SK-N-SH (cell line): ENCODE measurements around the gene MAPRE3. TPM values are rescaled to one million over a fixed set of nuclear protein-coding genes. Genes with fewer than 3 reads are reported as not detected.

ENCODE experiments used
- CTCF ChIA-PET: fragments of 300-600, 350-600 bp; formaldehyde crosslinking; extraction: SDS; loops from one replicate; lab custom pipeline; 2021; lab: Yijun Ruan, JAX
- POLR2A ChIA-PET: fragments of 350-600 bp; sonication (Branson Sonifier 250); formaldehyde crosslinking; extraction: SDS; loops from one replicate; lab custom pipeline; 2020; ENCODE audit warnings: antibody characterized with exemption, inconsistent platforms; lab: Yijun Ruan, JAX
- DNase-seq: peaks from one replicate; pipeline ENCODE4 v3.0.0; 2012
- H2AFZ ChIP-seq: fragments of 200-600 bp; sonication (generic); 2 replicates; pipeline ENCODE4 v1.8.1; 2016; ENCODE audit warnings: antibody characterized with exemption, mild to moderate bottlenecking, low read depth
- H3F3A ChIP-seq: fragments of 200-600 bp; sonication (generic); replicated peaks from 2 replicates; pipeline ENCODE3; 2016; ENCODE audit warnings: antibody characterized with exemption, mild to moderate bottlenecking; ENCODE audit not compliant: insufficient read depth
- H3K27ac ChIP-seq, 2 experiments: fragments of 200-500 bp in 1 of 2; fragments of 200-600 bp in 1 of 2; sonication (Bioruptor generic) in 1 of 2; sonication (generic), shearing (Covaris generic) in 1 of 2; 2 replicates each; pipeline versions ENCODE4 v1.5.1 to v1.6.1; 2014 to 2016; ENCODE audit warnings: low read depth in 2 of 2, inconsistent platforms in 1 of 2, low read length in 1 of 2, mild to moderate bottlenecking in 1 of 2, mixed read lengths in 1 of 2
- H3K27me3 ChIP-seq: fragments of 200-600 bp; sonication (generic), shearing (Covaris generic); 2 replicates; pipeline ENCODE4 v1.6.1; 2016; ENCODE audit warnings: mixed run types; ENCODE audit not compliant: insufficient read depth
- H3K36me3 ChIP-seq, 2 experiments: fragments of 200-500 bp in 1 of 2; fragments of 200-600 bp in 1 of 2; sonication (Bioruptor generic) in 1 of 2; sonication (generic) in 1 of 2; replicated peaks in 1 of 2; 2 replicates each; pipeline versions ENCODE3 to v1.5.1; 2014 to 2016; ENCODE audit warnings: low read length in 1 of 2, mild to moderate bottlenecking in 1 of 2; ENCODE audit not compliant: insufficient read depth in 2 of 2, control insufficient read depth in 1 of 2
- H3K4me1 ChIP-seq, 2 experiments: fragments of 200-500 bp in 1 of 2; fragments of 200-600 bp in 1 of 2; sonication (Bioruptor generic) in 1 of 2; sonication (generic), shearing (Covaris generic) in 1 of 2; 2 replicates each; pipeline versions ENCODE4 v1.5.1 to v1.6.1; 2014 to 2016; ENCODE audit warnings: low read depth in 1 of 2, low read length in 1 of 2, mixed run types in 1 of 2; ENCODE audit not compliant: insufficient read depth in 2 of 2, control insufficient read depth in 1 of 2
- H3K4me2 ChIP-seq: fragments of 200-600 bp; sonication (generic), shearing (Covaris generic); 2 replicates; pipeline ENCODE4 v1.6.1; 2017; ENCODE audit warnings: mixed run types
- H3K4me3 ChIP-seq, 2 experiments: fragments of 200-500 bp in 1 of 2; fragments of 200-600 bp in 1 of 2; sonication (Bioruptor generic) in 1 of 2; sonication (generic), shearing (Covaris generic) in 1 of 2; 2 replicates each; pipeline versions ENCODE4 v1.5.1 to v1.8.1; 2014 to 2016; ENCODE audit warnings: low read depth in 2 of 2, inconsistent platforms in 1 of 2, low read length in 1 of 2, mild to moderate bottlenecking in 1 of 2, mixed read lengths in 1 of 2, moderate library complexity in 1 of 2
- H3K79me2 ChIP-seq: fragments of 200-600 bp; sonication (generic); 2 replicates; pipeline ENCODE4 v1.8.1; 2017; ENCODE audit warnings: mild to moderate bottlenecking; ENCODE audit not compliant: insufficient read depth
- H3K9ac ChIP-seq: fragments of 200-600 bp; sonication (generic); 2 replicates; pipeline ENCODE4 v1.6.1; 2017; ENCODE audit warnings: mixed run types
- H3K9me2 ChIP-seq: fragments of 200-600 bp; sonication (generic); 2 replicates; pipeline ENCODE4 v1.6.1; 2017; ENCODE audit warnings: mixed run types
- H3K9me3 ChIP-seq: fragments of 200-600 bp; sonication (generic); 2 replicates; pipeline ENCODE4 v1.6.1; 2017; ENCODE audit warnings: mixed run types, mild to moderate bottlenecking, moderate library complexity
- H4K20me1 ChIP-seq: fragments of 200-600 bp; sonication (generic); 2 replicates; pipeline ENCODE4 v1.6.1; 2017; ENCODE audit warnings: mild to moderate bottlenecking, mixed run types; ENCODE audit not compliant: insufficient read depth
- ELF1 ChIP-seq: IDR thresholded peaks from 2 replicates; pipeline ENCODE4 v1.4.0; 2012
- FOXJ3 ChIP-seq: sonication (generic); formaldehyde crosslinking; IDR thresholded peaks from 2 replicates; pipeline ENCODE4 v1.5.1; 2020; ENCODE audit warnings: mild to moderate bottlenecking, missing genetic modification reagents
- FOXM1 ChIP-seq: IDR thresholded peaks from 2 replicates; pipeline ENCODE4 v1.4.0; 2012; ENCODE audit warnings: low read depth, mild to moderate bottlenecking
- IRF3 ChIP-seq: fragments of 150-350 bp; IDR thresholded peaks from 2 replicates; pipeline ENCODE4 v1.6.1; 2016; ENCODE audit warnings: mild to moderate bottlenecking, low read depth, low read length
- JUND ChIP-seq: IDR thresholded peaks from 2 replicates; pipeline ENCODE4 v1.4.0; 2012
- MAX ChIP-seq: IDR thresholded peaks from 2 replicates; pipeline ENCODE4 v1.4.0; 2012; ENCODE audit warnings: low read depth
- NFIC ChIP-seq: IDR thresholded peaks from 2 replicates; pipeline ENCODE4 v1.4.0; 2012; ENCODE audit warnings: borderline replicate concordance
- RAD21 ChIP-seq: IDR thresholded peaks from 2 replicates; pipeline ENCODE4 v1.6.1; 2012; ENCODE audit warnings: mild to moderate bottlenecking, low read length
- SIN3A ChIP-seq: IDR thresholded peaks from 2 replicates; pipeline ENCODE4 v1.6.1; 2012; ENCODE audit warnings: low read depth, mild to moderate bottlenecking, low read length, moderate library complexity, borderline replicate concordance
- SMC3 ChIP-seq: IDR thresholded peaks from 2 replicates; pipeline ENCODE4 v1.6.1; 2012; ENCODE audit warnings: low read depth, low read length, improper control_type of control experiment
- TAF1 ChIP-seq: IDR thresholded peaks from 2 replicates; pipeline ENCODE4 v1.6.1; 2012; ENCODE audit warnings: low read depth, mild to moderate bottlenecking, low read length, moderate library complexity, borderline replicate concordance
- USF1 ChIP-seq: IDR thresholded peaks from 2 replicates; pipeline ENCODE4 v1.4.0; 2012; ENCODE audit warnings: low read depth, borderline replicate concordance
- USF2 ChIP-seq: fragments of 150-350 bp; IDR thresholded peaks from 2 replicates; pipeline ENCODE4 v1.6.1; 2017; ENCODE audit warnings: antibody characterized with exemption, low read length, low read depth, borderline replicate concordance
- YY1 ChIP-seq: IDR thresholded peaks from 2 replicates; pipeline ENCODE4 v1.4.0; 2012; ENCODE audit warnings: low read depth, mild to moderate bottlenecking
- ZBTB33 ChIP-seq: IDR thresholded peaks from 2 replicates; pipeline ENCODE4 v1.4.0; 2012; ENCODE audit warnings: low read depth, borderline replicate concordance
- WGBS: methylation state at CpG from one replicate; pipeline ENCODE4 v1.1.6; 2017; ENCODE audit warnings: low lambda C conversion rate; 5-methylcytosine and 5-hydroxymethylcytosine counted together
- polyA plus RNA-seq, 3 experiments: library from polyadenylated mRNA; depleted of rRNA; stranded (reverse); fragments of >200 nt; gene quantifications; 2 replicates each; pipeline ENCODE4 v1.2.3, GENCODE V29; 2012

MAPRE3 gene
- polyA plus RNA-seq, 1 of the 3 experiments (the other 2 are of a cell fraction): 24.4 TPM

- Histone ChIP-seq H4K20me1 (no peaks in the 10 kb centered on the region; the same call in 1 of the 2 replicates), H3F3A (no peaks in the 10 kb centered on the region), H3K27ac (no peak overlapping the region), H3K9me2 (no peaks in the 10 kb centered on the region), H3K4me1 (peaks cover 0 to 29% of the 10 kb centered on the region in 2 experiments; a peak in 2 of 4 replicates), H3K9ac (no peak overlapping the region), H3K4me2 (no peak overlapping the region), H3K27me3 (no peaks in the 10 kb centered on the region), H3K36me3 (no peaks in the 10 kb centered on the region), H3K4me3 (no peak overlapping the region), H3K9me3 (no peaks in the 10 kb centered on the region), H3K79me2 (no peaks in the 10 kb centered on the region), H2AFZ (no peak overlapping the region)
- WGBS: 92% methylated on average over 2 of the region's 2 CpGs
- ChIA-PET POLR2A (no interaction called here), CTCF (interaction anchor here (1.1 to 25.8 kb wide), 3 partner anchors 19 to 58 kb away, joined by 3 to 257 read pairs (median 74); no protein-coding TSS in a partner anchor)
- DNase-seq: no peak
- TF ChIP-seq USF1: no peak
- no peak for TF ChIP-seq YY1
- no peak for TF ChIP-seq JUND
- no peak for TF ChIP-seq SIN3A
- TF ChIP-seq MAX: no peak
- no peak for TF ChIP-seq FOXJ3
- no peak for TF ChIP-seq SMC3
- no peak for TF ChIP-seq RAD21
- TF ChIP-seq USF2: no peak
- TF ChIP-seq ELF1: no peak
- no peak for TF ChIP-seq FOXM1
- no peak for TF ChIP-seq NFIC
- no peak for TF ChIP-seq IRF3
- no peak for TF ChIP-seq ZBTB33
- TF ChIP-seq TAF1: no peak
Observed at GRCh38 chr2:26980971-26981370, 10.5 kb downstream of the MAPRE3 start.
